HEK293 (cell line): Measurements from ENCODE around the gene PPP1R14C.

Experiments
- HOXA7 ChIP-seq: sonication (generic); formaldehyde crosslinking; IDR thresholded peaks from 2 replicates; pipeline ENCODE4 v1.8.1; 2022; ENCODE audit warnings: missing genetic modification reagents, borderline replicate concordance
- HOXD13 ChIP-seq: sonication (generic); formaldehyde crosslinking; IDR thresholded peaks from 2 replicates; pipeline ENCODE4 v1.8.0; 2022; ENCODE audit warnings: missing genetic modification reagents, borderline replicate concordance
- KLF9 ChIP-seq: fragments of 450-650 bp; formaldehyde crosslinking; IDR thresholded peaks from 2 replicates; pipeline ENCODE4 v1.5.1; 2016; ENCODE audit warnings: missing biosample characterization, missing genetic modification characterization, low read depth
- OVOL3 ChIP-seq: fragments of 450-650 bp; formaldehyde crosslinking; IDR thresholded peaks from 2 replicates; pipeline ENCODE4 v1.5.1; 2016; ENCODE audit warnings: missing biosample characterization, missing genetic modification characterization
- SP2 ChIP-seq: fragments of 450-650 bp; formaldehyde crosslinking; IDR thresholded peaks from 2 replicates; pipeline ENCODE4 v1.5.1; 2016; ENCODE audit warnings: missing biosample characterization, missing genetic modification characterization
- SP7 ChIP-seq: fragments of 450-650 bp; formaldehyde crosslinking; IDR thresholded peaks from 2 replicates; pipeline ENCODE4 v1.5.1; 2016; ENCODE audit warnings: missing biosample characterization, missing genetic modification characterization
- ZNF214 ChIP-seq: fragments of 450-650 bp; formaldehyde crosslinking; IDR thresholded peaks from 2 replicates; pipeline ENCODE4 v1.5.1; 2017; ENCODE audit warnings: missing biosample characterization, mild to moderate bottlenecking, missing genetic modification characterization, borderline replicate concordance
- ZNF23 ChIP-seq: fragments of 450-650 bp; formaldehyde crosslinking; IDR thresholded peaks from 2 replicates; pipeline ENCODE4 v1.5.1; 2016; ENCODE audit warnings: missing biosample characterization, missing genetic modification characterization, borderline replicate concordance
- ZNF24 ChIP-seq: fragments of 450-650 bp; formaldehyde crosslinking; IDR thresholded peaks from 2 replicates; pipeline ENCODE4 v1.5.1; 2016; ENCODE audit warnings: missing biosample characterization, missing genetic modification characterization
- ZNF292 ChIP-seq: fragments of 450-650 bp; formaldehyde crosslinking; IDR thresholded peaks from 2 replicates; pipeline ENCODE4 v1.5.1; 2016; ENCODE audit warnings: low read depth, missing biosample characterization, missing genetic modification characterization, borderline replicate concordance
- ZNF423 ChIP-seq: fragments of 450-650 bp; formaldehyde crosslinking; IDR thresholded peaks from 2 replicates; pipeline ENCODE4 v1.5.1; 2016; ENCODE audit warnings: missing biosample characterization, missing genetic modification characterization
- ZNF48 ChIP-seq: fragments of 450-650 bp; formaldehyde crosslinking; IDR thresholded peaks from 2 replicates; pipeline ENCODE4 v1.5.1; 2016; ENCODE audit warnings: missing biosample characterization, missing genetic modification characterization
- ZNF510 ChIP-seq: fragments of 450-650 bp; formaldehyde crosslinking; IDR thresholded peaks from 2 replicates; pipeline ENCODE4 v1.5.1; 2018; ENCODE audit warnings: mild to moderate bottlenecking, missing genetic modification characterization, missing biosample characterization; ENCODE audit not compliant: insufficient replicate concordance
- ZNF530 ChIP-seq: fragments of 450-650 bp; formaldehyde crosslinking; IDR thresholded peaks from 2 replicates; pipeline ENCODE4 v1.5.1; 2016; ENCODE audit warnings: low read depth, missing biosample characterization, missing genetic modification characterization
- ZNF549 ChIP-seq: fragments of 450-650 bp; IDR thresholded peaks from 2 replicates; pipeline ENCODE4 v1.5.1; 2018; ENCODE audit warnings: missing biosample characterization, missing genetic modification characterization, mild to moderate bottlenecking, inconsistent platforms, moderate library complexity
- ZNF670 ChIP-seq: fragments of 450-650 bp; formaldehyde crosslinking; IDR thresholded peaks from 2 replicates; pipeline ENCODE4 v1.5.1; 2016; ENCODE audit warnings: missing biosample characterization, missing genetic modification characterization, low read depth
- ZNF837 ChIP-seq: fragments of 450-650 bp; formaldehyde crosslinking; IDR thresholded peaks from 2 replicates; pipeline ENCODE4 v1.5.1; 2016; ENCODE audit warnings: missing biosample characterization, missing genetic modification characterization
- ZSCAN23 ChIP-seq: fragments of 450-650 bp; formaldehyde crosslinking; IDR thresholded peaks from 2 replicates; pipeline ENCODE4 v1.5.1; 2016; ENCODE audit warnings: missing biosample characterization, missing genetic modification characterization
- TF ChIP-seq, protein P1 (sequence below): fragments of 450-650 bp; formaldehyde crosslinking; IDR thresholded peaks from 2 replicates; pipeline ENCODE4 v1.5.1; 2017; ENCODE audit warnings: missing biosample characterization, missing genetic modification characterization
- TF ChIP-seq, protein P2 (sequence below): fragments of 450-650 bp; formaldehyde crosslinking; IDR thresholded peaks from 2 replicates; pipeline ENCODE4 v1.5.1; 2016; ENCODE audit warnings: missing biosample characterization, missing genetic modification characterization
- TF ChIP-seq, protein P3 (sequence below): fragments of 450-650 bp; formaldehyde crosslinking; IDR thresholded peaks from 2 replicates; pipeline ENCODE4 v1.5.1; 2017; ENCODE audit warnings: missing biosample characterization, missing genetic modification characterization
- TF ChIP-seq, protein P4 (sequence below): fragments of 450-650 bp; formaldehyde crosslinking; IDR thresholded peaks from 2 replicates; pipeline ENCODE4 v1.5.1; 2016; ENCODE audit warnings: missing biosample characterization, missing genetic modification characterization
- TF ChIP-seq, protein P5 (sequence below): fragments of 450-650 bp; formaldehyde crosslinking; IDR thresholded peaks from 2 replicates; pipeline ENCODE4 v1.5.1; 2016; ENCODE audit warnings: missing biosample characterization, missing genetic modification characterization
- TF ChIP-seq, protein P6 (sequence below): fragments of 450-650 bp; IDR thresholded peaks from 2 replicates; pipeline ENCODE4 v1.5.1; 2018; ENCODE audit warnings: missing biosample characterization, missing genetic modification characterization
- TF ChIP-seq, protein P7 (sequence below): fragments of 450-650 bp; IDR thresholded peaks from 2 replicates; pipeline ENCODE4 v1.5.1; 2018; ENCODE audit warnings: missing biosample characterization, mild to moderate bottlenecking, missing genetic modification characterization
- TF ChIP-seq, protein P8 (sequence below): fragments of 450-650 bp; formaldehyde crosslinking; IDR thresholded peaks from 2 replicates; pipeline ENCODE4 v1.5.1; 2016; ENCODE audit warnings: missing biosample characterization, missing genetic modification characterization

Gene PPP1R14C

DNA sequence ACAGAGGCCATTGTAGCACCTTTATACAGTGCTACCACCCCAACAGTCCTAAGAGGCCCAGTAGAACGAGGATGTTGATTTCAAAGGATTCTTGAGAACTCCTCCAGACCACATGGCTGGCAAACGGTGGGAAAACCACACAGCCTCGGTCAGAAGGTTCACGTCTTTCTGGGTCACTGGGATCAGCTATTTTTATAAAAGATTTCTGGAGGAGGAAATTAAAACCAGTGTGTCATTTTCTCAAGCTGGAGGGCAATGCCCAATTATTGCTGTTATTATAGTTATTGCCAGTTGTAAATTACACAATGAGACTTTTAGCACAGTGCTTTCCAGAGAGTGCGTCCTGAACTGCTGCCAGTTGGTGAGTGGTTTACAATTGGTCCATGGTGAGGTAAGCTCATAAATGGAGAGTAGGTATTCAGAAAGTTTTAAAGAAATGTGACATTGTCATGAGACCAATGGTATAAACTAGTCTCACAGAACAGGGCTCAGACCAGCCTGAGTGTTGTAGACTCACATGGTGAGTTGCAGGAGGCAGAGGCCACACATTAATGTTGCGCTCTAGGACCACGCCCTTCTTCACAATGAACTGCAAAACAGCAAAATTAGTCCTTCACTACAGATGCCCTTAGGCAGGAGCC is 8.4 kb upstream of the PPP1R14C start (continued):
- TF ChIP-seq SP7 (tag by site-specific recombination) (peak; percentile 96), ZNF530 (tag by site-specific recombination) (no peak), ZNF292 (no peak), ZNF837 (tag by site-specific recombination) (no peak), ZNF549 (tag by site-specific recombination) (no peak), ZNF24 (tag by site-specific recombination) (peak; percentile 85; the same call in 1 of the 2 replicates), ZNF423 (tag by site-specific recombination) (0 out of 2 replicates have a peak, but pooled peaks have one; percentile 16), HOXA7 (CRISPR knock-in tag) (no peak), ZSCAN23 (tag by site-specific recombination) (peak; percentile 66), ZNF214 (no peak), ZNF23 (tag by site-specific recombination) (no peak), ZNF510 (tag by site-specific recombination) (no peak), OVOL3 (tag by site-specific recombination) (peak; percentile 79; the same call in 1 of the 2 replicates), SP2 (tag by site-specific recombination) (peak; percentile 18; the same call in 1 of the 2 replicates), KLF9 (peak; percentile 70; the same call in 1 of the 2 replicates), HOXD13 (CRISPR knock-in tag) (peak; percentile 38; the same call in 1 of the 2 replicates), ZNF670 (tag by site-specific recombination) (no peak), ZNF48 (tag by site-specific recombination) (no peak)
- TF ChIP-seq, protein P1, sequence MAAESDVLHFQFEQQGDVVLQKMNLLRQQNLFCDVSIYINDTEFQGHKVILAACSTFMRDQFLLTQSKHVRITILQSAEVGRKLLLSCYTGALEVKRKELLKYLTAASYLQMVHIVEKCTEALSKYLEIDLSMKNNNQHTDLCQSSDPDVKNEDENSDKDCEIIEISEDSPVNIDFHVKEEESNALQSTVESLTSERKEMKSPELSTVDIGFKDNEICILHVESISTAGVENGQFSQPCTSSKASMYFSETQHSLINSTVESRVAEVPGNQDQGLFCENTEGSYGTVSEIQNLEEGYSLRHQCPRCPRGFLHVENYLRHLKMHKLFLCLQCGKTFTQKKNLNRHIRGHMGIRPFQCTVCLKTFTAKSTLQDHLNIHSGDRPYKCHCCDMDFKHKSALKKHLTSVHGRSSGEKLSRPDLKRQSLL (tag by site-specific recombination), result no peak
- TF ChIP-seq, protein P2, sequence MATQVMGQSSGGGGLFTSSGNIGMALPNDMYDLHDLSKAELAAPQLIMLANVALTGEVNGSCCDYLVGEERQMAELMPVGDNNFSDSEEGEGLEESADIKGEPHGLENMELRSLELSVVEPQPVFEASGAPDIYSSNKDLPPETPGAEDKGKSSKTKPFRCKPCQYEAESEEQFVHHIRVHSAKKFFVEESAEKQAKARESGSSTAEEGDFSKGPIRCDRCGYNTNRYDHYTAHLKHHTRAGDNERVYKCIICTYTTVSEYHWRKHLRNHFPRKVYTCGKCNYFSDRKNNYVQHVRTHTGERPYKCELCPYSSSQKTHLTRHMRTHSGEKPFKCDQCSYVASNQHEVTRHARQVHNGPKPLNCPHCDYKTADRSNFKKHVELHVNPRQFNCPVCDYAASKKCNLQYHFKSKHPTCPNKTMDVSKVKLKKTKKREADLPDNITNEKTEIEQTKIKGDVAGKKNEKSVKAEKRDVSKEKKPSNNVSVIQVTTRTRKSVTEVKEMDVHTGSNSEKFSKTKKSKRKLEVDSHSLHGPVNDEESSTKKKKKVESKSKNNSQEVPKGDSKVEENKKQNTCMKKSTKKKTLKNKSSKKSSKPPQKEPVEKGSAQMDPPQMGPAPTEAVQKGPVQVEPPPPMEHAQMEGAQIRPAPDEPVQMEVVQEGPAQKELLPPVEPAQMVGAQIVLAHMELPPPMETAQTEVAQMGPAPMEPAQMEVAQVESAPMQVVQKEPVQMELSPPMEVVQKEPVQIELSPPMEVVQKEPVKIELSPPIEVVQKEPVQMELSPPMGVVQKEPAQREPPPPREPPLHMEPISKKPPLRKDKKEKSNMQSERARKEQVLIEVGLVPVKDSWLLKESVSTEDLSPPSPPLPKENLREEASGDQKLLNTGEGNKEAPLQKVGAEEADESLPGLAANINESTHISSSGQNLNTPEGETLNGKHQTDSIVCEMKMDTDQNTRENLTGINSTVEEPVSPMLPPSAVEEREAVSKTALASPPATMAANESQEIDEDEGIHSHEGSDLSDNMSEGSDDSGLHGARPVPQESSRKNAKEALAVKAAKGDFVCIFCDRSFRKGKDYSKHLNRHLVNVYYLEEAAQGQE (tag by site-specific recombination), result peak; percentile 73
- TF ChIP-seq, protein P3, sequence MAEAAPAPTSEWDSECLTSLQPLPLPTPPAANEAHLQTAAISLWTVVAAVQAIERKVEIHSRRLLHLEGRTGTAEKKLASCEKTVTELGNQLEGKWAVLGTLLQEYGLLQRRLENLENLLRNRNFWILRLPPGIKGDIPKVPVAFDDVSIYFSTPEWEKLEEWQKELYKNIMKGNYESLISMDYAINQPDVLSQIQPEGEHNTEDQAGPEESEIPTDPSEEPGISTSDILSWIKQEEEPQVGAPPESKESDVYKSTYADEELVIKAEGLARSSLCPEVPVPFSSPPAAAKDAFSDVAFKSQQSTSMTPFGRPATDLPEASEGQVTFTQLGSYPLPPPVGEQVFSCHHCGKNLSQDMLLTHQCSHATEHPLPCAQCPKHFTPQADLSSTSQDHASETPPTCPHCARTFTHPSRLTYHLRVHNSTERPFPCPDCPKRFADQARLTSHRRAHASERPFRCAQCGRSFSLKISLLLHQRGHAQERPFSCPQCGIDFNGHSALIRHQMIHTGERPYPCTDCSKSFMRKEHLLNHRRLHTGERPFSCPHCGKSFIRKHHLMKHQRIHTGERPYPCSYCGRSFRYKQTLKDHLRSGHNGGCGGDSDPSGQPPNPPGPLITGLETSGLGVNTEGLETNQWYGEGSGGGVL (tag by site-specific recombination), result no peak
- TF ChIP-seq, protein P4, sequence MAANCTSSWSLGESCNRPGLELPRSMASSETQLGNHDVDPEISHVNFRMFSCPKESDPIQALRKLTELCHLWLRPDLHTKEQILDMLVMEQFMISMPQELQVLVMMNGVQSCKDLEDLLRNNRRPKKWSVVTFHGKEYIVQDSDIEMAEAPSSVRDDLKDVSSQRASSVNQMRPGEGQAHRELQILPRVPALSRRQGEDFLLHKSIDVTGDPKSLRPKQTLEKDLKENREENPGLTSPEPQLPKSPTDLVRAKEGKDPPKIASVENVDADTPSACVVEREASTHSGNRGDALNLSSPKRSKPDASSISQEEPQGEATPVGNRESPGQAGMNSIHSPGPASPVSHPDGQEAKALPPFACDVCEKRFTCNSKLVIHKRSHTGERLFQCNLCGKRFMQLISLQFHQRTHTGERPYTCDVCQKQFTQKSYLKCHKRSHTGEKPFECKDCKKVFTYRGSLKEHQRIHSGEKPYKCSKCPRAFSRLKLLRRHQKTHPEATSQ (tag by site-specific recombination), result no peak
- TF ChIP-seq, protein P5, sequence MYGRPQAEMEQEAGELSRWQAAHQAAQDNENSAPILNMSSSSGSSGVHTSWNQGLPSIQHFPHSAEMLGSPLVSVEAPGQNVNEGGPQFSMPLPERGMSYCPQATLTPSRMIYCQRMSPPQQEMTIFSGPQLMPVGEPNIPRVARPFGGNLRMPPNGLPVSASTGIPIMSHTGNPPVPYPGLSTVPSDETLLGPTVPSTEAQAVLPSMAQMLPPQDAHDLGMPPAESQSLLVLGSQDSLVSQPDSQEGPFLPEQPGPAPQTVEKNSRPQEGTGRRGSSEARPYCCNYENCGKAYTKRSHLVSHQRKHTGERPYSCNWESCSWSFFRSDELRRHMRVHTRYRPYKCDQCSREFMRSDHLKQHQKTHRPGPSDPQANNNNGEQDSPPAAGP (tag by site-specific recombination), result no peak
- TF ChIP-seq, protein P6, sequence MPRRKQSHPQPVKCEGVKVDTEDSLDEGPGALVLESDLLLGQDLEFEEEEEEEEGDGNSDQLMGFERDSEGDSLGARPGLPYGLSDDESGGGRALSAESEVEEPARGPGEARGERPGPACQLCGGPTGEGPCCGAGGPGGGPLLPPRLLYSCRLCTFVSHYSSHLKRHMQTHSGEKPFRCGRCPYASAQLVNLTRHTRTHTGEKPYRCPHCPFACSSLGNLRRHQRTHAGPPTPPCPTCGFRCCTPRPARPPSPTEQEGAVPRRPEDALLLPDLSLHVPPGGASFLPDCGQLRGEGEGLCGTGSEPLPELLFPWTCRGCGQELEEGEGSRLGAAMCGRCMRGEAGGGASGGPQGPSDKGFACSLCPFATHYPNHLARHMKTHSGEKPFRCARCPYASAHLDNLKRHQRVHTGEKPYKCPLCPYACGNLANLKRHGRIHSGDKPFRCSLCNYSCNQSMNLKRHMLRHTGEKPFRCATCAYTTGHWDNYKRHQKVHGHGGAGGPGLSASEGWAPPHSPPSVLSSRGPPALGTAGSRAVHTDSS (tag by site-specific recombination), result 0 out of 2 replicates have a peak, but pooled peaks have one; percentile 18
- TF ChIP-seq, protein P7, sequence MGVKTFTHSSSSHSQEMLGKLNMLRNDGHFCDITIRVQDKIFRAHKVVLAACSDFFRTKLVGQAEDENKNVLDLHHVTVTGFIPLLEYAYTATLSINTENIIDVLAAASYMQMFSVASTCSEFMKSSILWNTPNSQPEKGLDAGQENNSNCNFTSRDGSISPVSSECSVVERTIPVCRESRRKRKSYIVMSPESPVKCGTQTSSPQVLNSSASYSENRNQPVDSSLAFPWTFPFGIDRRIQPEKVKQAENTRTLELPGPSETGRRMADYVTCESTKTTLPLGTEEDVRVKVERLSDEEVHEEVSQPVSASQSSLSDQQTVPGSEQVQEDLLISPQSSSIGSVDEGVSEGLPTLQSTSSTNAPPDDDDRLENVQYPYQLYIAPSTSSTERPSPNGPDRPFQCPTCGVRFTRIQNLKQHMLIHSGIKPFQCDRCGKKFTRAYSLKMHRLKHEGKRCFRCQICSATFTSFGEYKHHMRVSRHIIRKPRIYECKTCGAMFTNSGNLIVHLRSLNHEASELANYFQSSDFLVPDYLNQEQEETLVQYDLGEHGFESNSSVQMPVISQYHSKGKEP, result peak; percentile 52
- TF ChIP-seq, protein P8, sequence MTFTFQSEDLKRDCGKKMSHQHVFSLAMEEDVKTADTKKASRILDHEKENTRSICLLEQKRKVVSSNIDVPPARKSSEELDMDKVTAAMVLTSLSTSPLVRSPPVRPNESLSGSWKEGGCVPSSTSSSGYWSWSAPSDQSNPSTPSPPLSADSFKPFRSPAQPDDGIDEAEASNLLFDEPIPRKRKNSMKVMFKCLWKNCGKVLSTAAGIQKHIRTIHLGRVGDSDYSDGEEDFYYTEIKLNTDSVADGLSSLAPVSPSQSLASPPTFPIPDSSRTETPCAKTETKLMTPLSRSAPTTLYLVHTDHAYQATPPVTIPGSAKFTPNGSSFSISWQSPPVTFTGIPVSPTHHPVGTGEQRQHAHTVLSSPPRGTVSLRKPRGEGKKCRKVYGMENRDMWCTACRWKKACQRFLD, result no peak
